HG02623 (cell line): ENCODE data around the gene ADRA2B.
"Not testable (repeated sequence)": the region's sequence is repeated elsewhere in the genome, so short reads cannot be mapped to it uniquely, and the experiment has no call there.

ENCODE experiments used
- ATAC-seq: cut with Tn5 transposase; IDR thresholded peaks from one replicate; pipeline ENCODE4 v1.9.1; 2021; ENCODE audit warnings: moderate library complexity; ENCODE audit not compliant: unreplicated experiment

The ADRA2B gene

GRCh38 chr2:96071087-96071976, 45.0 kb downstream of the ADRA2B start:
- ATAC-seq, result not testable (repeated sequence)

GRCh38 chr2:96070351-96070750, 46.0 kb downstream of the ADRA2B start:
- ATAC-seq, result not testable (repeated sequence)

GRCh38 chr2:96069878-96070277, 46.5 kb downstream of the ADRA2B start:
- ATAC-seq, result not testable (repeated sequence)

GRCh38 chr2:96067902-96068581, 48.3 kb downstream of the ADRA2B start:
- ATAC-seq, result not testable (repeated sequence)

- ATAC-seq, result not testable (repeated sequence)
Measured at GRCh38 chr2:96067098-96067660, 49.2 kb downstream of the ADRA2B start.

GRCh38 chr2:96066511-96066910, 49.9 kb downstream of the ADRA2B start:
- ATAC-seq, result not testable (repeated sequence)

GRCh38 chr2:96065954-96066353, 50.4 kb downstream of the ADRA2B start:
- ATAC-seq, result not testable (repeated sequence)

- no peak for ATAC-seq
Measured at GRCh38 chr2:96065381-96065930, 50.9 kb downstream of the ADRA2B start.

- not testable (repeated sequence) for ATAC-seq
Measured at GRCh38 chr2:96064760-96065159, 51.6 kb downstream of the ADRA2B start.

- ATAC-seq, result not testable (repeated sequence)
Measured at GRCh38 chr2:96064047-96064675, 52.2 kb downstream of the ADRA2B start.

- ATAC-seq, result not testable (repeated sequence)
Measured at GRCh38 chr2:96063116-96063899, 53.1 kb downstream of the ADRA2B start.
